K562 (cell line): ENCODE data around the gene SYK. TPM values are rescaled to one million over a fixed set of nuclear protein-coding genes. Genes with fewer than 3 reads are reported as not detected.

Experiments used
- ARID1B ChIP-seq: fragments of 450-650 bp; IDR thresholded peaks from 2 replicates; pipeline ENCODE4 v1.6.1; 2016; ENCODE audit warnings: antibody characterized with exemption, mild to moderate bottlenecking, inconsistent platforms
- BRCA1 ChIP-seq, 2 experiments: fragments of 450-650 bp in 1 of 2; sonication (generic) in 1 of 2; formaldehyde crosslinking in 1 of 2; IDR thresholded peaks; 2 replicates each; pipeline versions ENCODE4 v1.5.0 to v1.6.1; 2017 to 2020; ENCODE audit warnings: mild to moderate bottlenecking in 1 of 2, missing genetic modification reagents in 1 of 2
- CAMTA2 ChIP-seq: fragments of 250-450 bp; sonication (Bioruptor Pico); conservative IDR thresholded peaks from 2 replicates; pipeline ENCODE4 v1.5.1; 2022
- CREB3 ChIP-seq: fragments of 450-650 bp; conservative IDR thresholded peaks from 2 replicates; pipeline ENCODE4 v1.6.1; 2016; ENCODE audit warnings: missing genetic modification characterization, low read depth, mild to moderate bottlenecking, missing compliant biosample characterization, moderate library complexity
- DDX20 ChIP-seq: fragments of 450-650 bp; IDR thresholded peaks from 2 replicates; pipeline ENCODE4 v1.6.1; 2016; ENCODE audit warnings: missing genetic modification characterization, low read depth, mild to moderate bottlenecking, missing compliant biosample characterization, moderate library complexity
- ETV5 ChIP-seq: sonication (generic); formaldehyde crosslinking; IDR thresholded peaks from 2 replicates; pipeline ENCODE4 v1.4.0; 2020; ENCODE audit warnings: low read depth, mild to moderate bottlenecking, missing genetic modification reagents
- HCFC1 ChIP-seq: IDR thresholded peaks from 2 replicates; pipeline ENCODE4 v1.6.1; 2012; ENCODE audit warnings: low read depth, low read length, improper control_type of control experiment
- HNRNPUL1 ChIP-seq: fragments of 200-400 bp; formaldehyde crosslinking; IDR thresholded peaks from 2 replicates; pipeline ENCODE4 v1.6.1; 2017; ENCODE audit warnings: low read length
- KLF1 ChIP-seq: fragments of 450-650 bp; IDR thresholded peaks from 2 replicates; pipeline ENCODE4 v1.6.1; 2016; ENCODE audit warnings: missing genetic modification characterization, missing compliant biosample characterization
- MAX ChIP-seq: sonication (generic); formaldehyde crosslinking; IDR thresholded peaks from 2 replicates; pipeline ENCODE4 v1.9.0; 2022; ENCODE audit warnings: mild to moderate bottlenecking, missing genetic modification reagents
- NCOA6 ChIP-seq: fragments of 450-650 bp; IDR thresholded peaks from 2 replicates; pipeline ENCODE4 v1.6.1; 2017; ENCODE audit warnings: mild to moderate bottlenecking
- NFE2 ChIP-seq: IDR thresholded peaks from 2 replicates; pipeline ENCODE4 v1.6.1; 2014; ENCODE audit warnings: antibody characterized with exemption, low read depth
- RAD51 ChIP-seq: fragments of 450-650 bp; IDR thresholded peaks from 2 replicates; pipeline ENCODE4 v1.7.1; 2016; ENCODE audit warnings: low read depth, mild to moderate bottlenecking, borderline replicate concordance
- RBBP5 ChIP-seq: fragments of 200-600 bp; sonication (generic); IDR thresholded peaks from 2 replicates; pipeline ENCODE4 v1.6.1; 2012; ENCODE audit warnings: borderline replicate concordance, mild to moderate bottlenecking, low read length, control low read depth, inconsistent platforms; ENCODE audit not compliant: insufficient read depth, poor library complexity, severe bottlenecking
- RBM14 ChIP-seq: fragments of 200-400 bp; formaldehyde crosslinking; IDR thresholded peaks from 2 replicates; pipeline ENCODE4 v1.6.1; 2018; ENCODE audit warnings: low read depth, mild to moderate bottlenecking, low read length, moderate library complexity, borderline replicate concordance; ENCODE audit not compliant: insufficient read depth
- RBM15 ChIP-seq: fragments of 200-400 bp; formaldehyde crosslinking; IDR thresholded peaks from 2 replicates; pipeline ENCODE4 v1.6.1; 2018; ENCODE audit warnings: mild to moderate bottlenecking, low read length, moderate library complexity; ENCODE audit not compliant: insufficient read depth
- SREBF2 ChIP-seq: sonication (generic); formaldehyde crosslinking; IDR thresholded peaks from 2 replicates; pipeline ENCODE4 v1.4.0; 2020; ENCODE audit warnings: mild to moderate bottlenecking, missing genetic modification reagents
- TCF3 ChIP-seq: sonication (generic); formaldehyde crosslinking; IDR thresholded peaks from 2 replicates; pipeline ENCODE4 v1.4.0; 2020; ENCODE audit warnings: mild to moderate bottlenecking, missing genetic modification reagents
- USF1 ChIP-seq: sonication (generic); formaldehyde crosslinking; IDR thresholded peaks from 2 replicates; pipeline ENCODE4 v1.9.0; 2022; ENCODE audit warnings: mild to moderate bottlenecking, missing genetic modification reagents
- ZBTB43 ChIP-seq: sonication (generic); formaldehyde crosslinking; IDR thresholded peaks from 2 replicates; pipeline ENCODE4 v1.8.0; 2023; ENCODE audit warnings: mild to moderate bottlenecking, missing genetic modification reagents
- ZC3H4 ChIP-seq: sonication (generic); formaldehyde crosslinking; IDR thresholded peaks from 2 replicates; pipeline ENCODE4 v1.9.0; 2021; ENCODE audit warnings: missing genetic modification reagents, borderline replicate concordance
- ZEB2 ChIP-seq: fragments of 450-650 bp; IDR thresholded peaks from 2 replicates; pipeline ENCODE4 v1.6.1; 2016
- ZKSCAN1 ChIP-seq: fragments of 150-350 bp; IDR thresholded peaks from 2 replicates; pipeline ENCODE4 v1.6.1; 2016; ENCODE audit warnings: low read depth, low read length
- ZNF584 ChIP-seq: fragments of 200-800 bp; sonication (Bioruptor generic); IDR thresholded peaks from 2 replicates; pipeline ENCODE4 v1.6.1; 2016; ENCODE audit warnings: low read depth, mild to moderate bottlenecking, missing genetic modification characterization, missing compliant biosample characterization
- ZNF707 ChIP-seq: fragments of 250-450 bp; sonication (Bioruptor Pico); conservative IDR thresholded peaks from 2 replicates; pipeline ENCODE4 v1.8.0; 2022; ENCODE audit warnings: inconsistent platforms, mild to moderate bottlenecking, moderate library complexity
- ZNF76 ChIP-seq: fragments of 250-450 bp; sonication (Bioruptor Pico); IDR thresholded peaks from 2 replicates; pipeline ENCODE4 v1.4.0; 2020; ENCODE audit warnings: mild to moderate bottlenecking, moderate library complexity, borderline replicate concordance
- polyA plus RNA-seq, 8 experiments: library from polyadenylated mRNA; depleted of rRNA in 4 of 8; stranded (reverse) in 5 of 8; unstranded in 3 of 8; fragments of >200 nt; fragmentation: Nextera tagmentation in 2 of 8; fragmentation: Illumina TruSeq in 1 of 8; extraction: Ambion mirVana in 2 of 8; extraction: Trizol in 1 of 8; gene quantifications; 2 replicates each; pipeline versions ENCODE4 v1.2.1 to v1.2.3, GENCODE V29; 2011 to 2014; ENCODE audit warnings: inconsistent platforms in 1 of 8, missing spikeins in 1 of 8
- total RNA-seq, 7 experiments: library from RNA; depleted of rRNA in 6 of 7; stranded (reverse); fragments of >200 nt in 6 of 7; fragmentation: Illumina TruSeq in 2 of 7; extraction: Trizol in 2 of 7; gene quantifications; 2 replicates each; pipeline versions ENCODE4 v1.2.1 to v1.2.3, GENCODE V29; 2011 to 2021; ENCODE audit warnings: low replicate concordance in 1 of 7

The SYK gene
- total and polyA plus RNA-seq, 9 of the 15 experiments (the other 6 are each of a cell fraction or from before 2014, with no cell fraction given) = 3.9 to 32.7 (median 16.7) TPM

- no peak for TF ChIP-seq ZNF76 (CRISPR knock-in tag)
- no peak for TF ChIP-seq SREBF2 (CRISPR knock-in tag)
- peak; percentile 88 for TF ChIP-seq RAD51
- no peak for TF ChIP-seq ZNF584 (CRISPR knock-in tag)
- TF ChIP-seq NFE2 = peak; percentile 46
- TF ChIP-seq RBM15 = no peak
- no peak for TF ChIP-seq CREB3 (tag)
- no peak for TF ChIP-seq HCFC1
- no peak for TF ChIP-seq HNRNPUL1
- no peak for TF ChIP-seq NCOA6
- TF ChIP-seq ZKSCAN1 = no peak
- no peak for TF ChIP-seq ZBTB43 (CRISPR knock-in tag)
- peak; percentile 95 for TF ChIP-seq USF1 (CRISPR knock-in tag)
- no peak for TF ChIP-seq BRCA1 (IDR thresholded peaks at IDR 0.05)
- TF ChIP-seq BRCA1 (CRISPR knock-in tag; IDR thresholded peaks at IDR 0.05) = no peak
- no peak for TF ChIP-seq KLF1 (tag)
- no peak for TF ChIP-seq RBBP5
- peak; percentile 38; the same call in 1 of the 2 replicates for TF ChIP-seq ARID1B
- no peak for TF ChIP-seq ZC3H4 (CRISPR knock-in tag)
- no peak for TF ChIP-seq ZNF707 (CRISPR knock-in tag)
- no peak for TF ChIP-seq CAMTA2 (CRISPR knock-in tag)
- peak; percentile 36; the same call in 1 of the 2 replicates for TF ChIP-seq TCF3 (CRISPR knock-in tag)
- peak; percentile 55; the same call in 1 of the 2 replicates for TF ChIP-seq ETV5
- peak; percentile 48; the same call in 1 of the 2 replicates for TF ChIP-seq MAX (CRISPR knock-in tag)
- no peak for TF ChIP-seq RBM14
- TF ChIP-seq DDX20 (tag) = no peak
- no peak for TF ChIP-seq ZEB2
These were observed 13.7 kb downstream of the SYK start (continued) for GRCh38 chr9:90815183-90815943.
